SK-N-SH (cell line): Measurements from ENCODE around the gene ATP11A.

Source experiments
- GABPA ChIP-seq: IDR thresholded peaks from 2 replicates; pipeline ENCODE4 v1.4.0; 2012; ENCODE audit warnings: low read depth, mild to moderate bottlenecking
- JUND ChIP-seq: IDR thresholded peaks from 2 replicates; pipeline ENCODE4 v1.4.0; 2012
- NRF1 ChIP-seq: IDR thresholded peaks from 2 replicates; pipeline ENCODE4 v1.6.1; 2012; ENCODE audit warnings: low read depth, mild to moderate bottlenecking, low read length
- POLR2AphosphoS5 ChIP-seq: IDR thresholded peaks from 2 replicates; pipeline ENCODE4 v1.6.1; 2012; ENCODE audit warnings: low read depth, low read length
- RFX5 ChIP-seq: IDR thresholded peaks from 2 replicates; pipeline ENCODE4 v1.6.1; 2012; ENCODE audit warnings: mild to moderate bottlenecking, improper control_type of control experiment, low read length
- SIN3A ChIP-seq: IDR thresholded peaks from 2 replicates; pipeline ENCODE4 v1.6.1; 2012; ENCODE audit warnings: low read depth, mild to moderate bottlenecking, low read length, moderate library complexity, borderline replicate concordance
- SMC3 ChIP-seq: IDR thresholded peaks from 2 replicates; pipeline ENCODE4 v1.6.1; 2012; ENCODE audit warnings: low read depth, low read length, improper control_type of control experiment
- YY1 ChIP-seq: IDR thresholded peaks from 2 replicates; pipeline ENCODE4 v1.4.0; 2012; ENCODE audit warnings: low read depth, mild to moderate bottlenecking
- TF ChIP-seq, protein P1 (sequence below): fragments of 200-600 bp; sonication (generic); IDR thresholded peaks from 2 replicates; pipeline ENCODE4 v1.6.1; 2017; ENCODE audit warnings: antibody characterized with exemption, mild to moderate bottlenecking, moderate library complexity
- TF ChIP-seq, protein P2 (sequence below): IDR thresholded peaks from 2 replicates; pipeline ENCODE4 v1.6.1; 2012; ENCODE audit warnings: mild to moderate bottlenecking, low read depth, low read length, moderate library complexity

DNA sequence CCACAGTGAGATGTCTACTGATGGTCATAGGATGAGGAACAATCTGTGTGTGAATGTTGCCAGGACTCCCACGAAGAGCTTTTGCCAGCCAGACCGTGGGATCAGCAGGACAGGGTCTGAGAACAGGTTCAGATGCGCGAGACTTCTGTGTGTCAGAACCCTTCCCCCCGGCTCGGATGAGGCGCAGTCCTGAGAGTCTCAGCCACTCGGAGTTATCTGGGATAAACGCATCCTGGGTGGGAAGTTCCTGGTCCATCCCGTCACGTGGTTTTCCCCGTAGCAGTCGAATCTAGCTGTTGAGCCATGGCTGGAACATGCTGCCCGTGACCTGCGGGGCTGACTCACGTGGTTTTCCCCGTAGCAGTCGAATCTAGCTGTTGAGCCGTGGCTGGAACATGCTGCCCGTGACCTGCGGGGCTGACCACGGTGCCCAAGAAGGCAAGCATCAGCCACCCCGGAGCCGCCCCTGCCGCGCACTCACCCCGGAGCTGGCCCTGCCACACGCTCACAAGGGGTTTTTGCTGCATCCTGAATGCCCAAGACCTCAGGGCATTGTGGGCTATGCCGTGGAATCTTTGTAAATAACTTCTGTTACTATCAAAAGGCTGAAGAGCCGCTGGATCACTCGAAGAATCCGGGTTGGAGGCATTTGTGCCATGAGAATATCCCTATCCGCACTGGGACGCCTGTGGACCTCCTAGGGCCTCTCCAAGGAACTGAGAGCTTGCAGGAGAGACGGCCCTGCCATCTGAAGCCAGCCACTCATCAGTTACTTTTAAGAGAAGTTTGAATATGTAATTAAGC is 148.4 kb downstream of the ATP11A start:
- TF ChIP-seq GABPA (no peak), POLR2AphosphoS5 (no peak), RFX5 (no peak), YY1 (no peak), SMC3 (no peak), NRF1 (no peak), JUND (no peak), SIN3A (no peak)
- TF ChIP-seq, protein P1, sequence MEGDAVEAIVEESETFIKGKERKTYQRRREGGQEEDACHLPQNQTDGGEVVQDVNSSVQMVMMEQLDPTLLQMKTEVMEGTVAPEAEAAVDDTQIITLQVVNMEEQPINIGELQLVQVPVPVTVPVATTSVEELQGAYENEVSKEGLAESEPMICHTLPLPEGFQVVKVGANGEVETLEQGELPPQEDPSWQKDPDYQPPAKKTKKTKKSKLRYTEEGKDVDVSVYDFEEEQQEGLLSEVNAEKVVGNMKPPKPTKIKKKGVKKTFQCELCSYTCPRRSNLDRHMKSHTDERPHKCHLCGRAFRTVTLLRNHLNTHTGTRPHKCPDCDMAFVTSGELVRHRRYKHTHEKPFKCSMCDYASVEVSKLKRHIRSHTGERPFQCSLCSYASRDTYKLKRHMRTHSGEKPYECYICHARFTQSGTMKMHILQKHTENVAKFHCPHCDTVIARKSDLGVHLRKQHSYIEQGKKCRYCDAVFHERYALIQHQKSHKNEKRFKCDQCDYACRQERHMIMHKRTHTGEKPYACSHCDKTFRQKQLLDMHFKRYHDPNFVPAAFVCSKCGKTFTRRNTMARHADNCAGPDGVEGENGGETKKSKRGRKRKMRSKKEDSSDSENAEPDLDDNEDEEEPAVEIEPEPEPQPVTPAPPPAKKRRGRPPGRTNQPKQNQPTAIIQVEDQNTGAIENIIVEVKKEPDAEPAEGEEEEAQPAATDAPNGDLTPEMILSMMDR, result no peak
- TF ChIP-seq, protein P2, sequence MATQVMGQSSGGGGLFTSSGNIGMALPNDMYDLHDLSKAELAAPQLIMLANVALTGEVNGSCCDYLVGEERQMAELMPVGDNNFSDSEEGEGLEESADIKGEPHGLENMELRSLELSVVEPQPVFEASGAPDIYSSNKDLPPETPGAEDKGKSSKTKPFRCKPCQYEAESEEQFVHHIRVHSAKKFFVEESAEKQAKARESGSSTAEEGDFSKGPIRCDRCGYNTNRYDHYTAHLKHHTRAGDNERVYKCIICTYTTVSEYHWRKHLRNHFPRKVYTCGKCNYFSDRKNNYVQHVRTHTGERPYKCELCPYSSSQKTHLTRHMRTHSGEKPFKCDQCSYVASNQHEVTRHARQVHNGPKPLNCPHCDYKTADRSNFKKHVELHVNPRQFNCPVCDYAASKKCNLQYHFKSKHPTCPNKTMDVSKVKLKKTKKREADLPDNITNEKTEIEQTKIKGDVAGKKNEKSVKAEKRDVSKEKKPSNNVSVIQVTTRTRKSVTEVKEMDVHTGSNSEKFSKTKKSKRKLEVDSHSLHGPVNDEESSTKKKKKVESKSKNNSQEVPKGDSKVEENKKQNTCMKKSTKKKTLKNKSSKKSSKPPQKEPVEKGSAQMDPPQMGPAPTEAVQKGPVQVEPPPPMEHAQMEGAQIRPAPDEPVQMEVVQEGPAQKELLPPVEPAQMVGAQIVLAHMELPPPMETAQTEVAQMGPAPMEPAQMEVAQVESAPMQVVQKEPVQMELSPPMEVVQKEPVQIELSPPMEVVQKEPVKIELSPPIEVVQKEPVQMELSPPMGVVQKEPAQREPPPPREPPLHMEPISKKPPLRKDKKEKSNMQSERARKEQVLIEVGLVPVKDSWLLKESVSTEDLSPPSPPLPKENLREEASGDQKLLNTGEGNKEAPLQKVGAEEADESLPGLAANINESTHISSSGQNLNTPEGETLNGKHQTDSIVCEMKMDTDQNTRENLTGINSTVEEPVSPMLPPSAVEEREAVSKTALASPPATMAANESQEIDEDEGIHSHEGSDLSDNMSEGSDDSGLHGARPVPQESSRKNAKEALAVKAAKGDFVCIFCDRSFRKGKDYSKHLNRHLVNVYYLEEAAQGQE, result no peak
